Ammon's horn (tissue), 1 donor: ENCODE results near the gene BPI.
"Not testable (repeated sequence)": the region's sequence is repeated elsewhere in the genome, so short reads cannot be mapped to it uniquely, and the experiment has no call there.

Experiments used
- DNase-seq: peaks from one replicate; pipeline ENCODE4 v3.0.0-alpha.2; 2016; ENCODE audit warnings: low spot score

The BPI gene

DNA sequence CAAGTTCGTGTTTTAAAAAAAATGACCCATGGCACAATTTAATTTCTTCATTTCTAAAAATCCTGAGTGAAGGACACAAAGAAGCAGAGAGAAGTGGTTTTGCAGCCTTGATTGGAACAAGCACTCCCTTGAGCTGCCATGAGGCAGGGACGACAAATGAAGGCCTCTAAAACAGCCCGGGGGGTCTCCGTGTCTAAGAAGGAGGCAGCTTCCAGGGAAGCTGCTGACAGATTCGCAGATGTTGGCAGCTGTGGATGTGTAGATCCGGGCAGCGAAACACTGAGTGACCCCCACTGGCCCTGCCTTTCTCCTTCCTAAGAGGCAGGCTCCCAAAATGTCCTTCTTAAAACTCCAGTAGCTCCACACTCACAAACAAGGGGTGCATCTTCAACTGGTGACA, 32.8 kb downstream of the BPI start:
- DNase-seq: no peak

DNA sequence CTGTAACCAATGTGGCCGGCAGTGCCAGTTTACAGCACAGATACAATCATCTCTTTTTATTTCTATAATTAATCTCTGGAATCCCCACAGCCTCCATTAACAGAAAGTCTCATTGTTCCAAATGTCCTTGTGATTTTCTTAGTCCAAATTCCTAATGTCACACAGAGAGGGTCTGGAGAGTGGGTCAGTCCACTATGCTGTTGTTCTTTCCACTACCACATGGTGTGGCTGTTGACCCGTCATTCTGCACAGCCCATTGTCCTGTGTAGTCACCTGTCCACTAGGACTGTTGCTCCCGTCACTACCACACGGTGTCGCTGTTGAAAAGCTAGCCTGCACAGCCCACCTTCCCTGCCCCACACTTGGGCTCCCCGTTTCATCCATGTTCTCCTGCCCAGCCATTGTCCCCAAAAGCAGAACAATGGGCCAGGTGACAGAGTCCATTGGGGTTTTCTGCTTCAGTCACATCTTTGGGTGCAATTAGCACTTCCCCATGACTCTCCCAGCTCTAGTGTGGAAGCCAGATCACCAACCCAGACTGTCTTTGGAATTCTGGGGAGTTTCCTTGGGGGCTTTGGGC, 33.7 kb downstream of the BPI start:
- peak; percentile 56 for DNase-seq

DNA sequence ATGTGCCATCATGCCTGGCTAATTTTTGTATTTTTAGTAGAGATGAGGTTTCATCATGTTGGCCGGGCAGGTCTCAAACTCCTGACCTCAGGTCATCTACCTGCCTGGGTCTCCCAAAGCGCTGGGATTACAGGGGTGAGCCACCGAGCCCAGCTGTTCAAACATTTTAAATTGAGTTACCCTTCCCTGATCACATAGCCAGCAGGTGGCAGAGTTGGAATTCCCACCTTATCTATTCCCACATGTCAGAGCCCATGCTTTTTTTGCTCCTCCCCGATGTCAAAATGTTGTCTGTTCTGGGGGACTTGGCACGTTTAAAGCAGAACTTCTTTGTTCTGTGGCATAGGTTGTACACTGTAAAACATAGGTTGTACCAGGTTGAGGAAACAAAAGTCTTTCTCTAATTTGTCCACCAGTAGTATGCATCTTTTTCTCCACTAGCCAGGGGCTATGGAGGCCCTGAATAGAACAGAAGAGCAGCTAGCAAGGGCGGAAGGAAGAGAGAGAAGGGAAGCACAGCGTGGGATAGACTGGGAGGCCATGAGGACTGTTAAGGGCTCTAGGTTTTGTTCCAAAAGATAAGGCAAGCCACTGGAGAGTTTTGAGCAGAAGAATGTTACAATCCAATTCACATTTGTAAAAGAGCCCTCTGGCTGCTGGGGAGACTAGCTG, 35.0 kb downstream of the BPI start:
- no peak for DNase-seq

DNA sequence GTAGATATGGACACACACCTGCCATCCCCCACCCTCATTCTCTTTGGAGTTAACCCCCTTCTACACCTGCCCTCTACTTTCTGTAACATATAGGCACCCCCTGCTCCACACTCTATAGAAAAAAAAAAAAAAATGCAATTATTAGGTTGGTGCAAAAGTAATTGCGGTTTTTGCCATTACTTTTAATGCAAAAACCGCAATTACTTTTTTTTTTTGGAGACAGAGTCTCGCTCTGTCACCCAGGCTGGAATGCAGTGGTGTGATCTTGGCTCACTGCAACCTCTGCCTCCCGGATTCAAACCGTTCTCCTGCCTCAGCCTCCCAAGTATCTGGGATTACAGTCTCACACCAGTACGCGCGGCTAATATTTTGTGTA, 35.6 kb downstream of the BPI start:
- not testable (repeated sequence) for DNase-seq

DNA sequence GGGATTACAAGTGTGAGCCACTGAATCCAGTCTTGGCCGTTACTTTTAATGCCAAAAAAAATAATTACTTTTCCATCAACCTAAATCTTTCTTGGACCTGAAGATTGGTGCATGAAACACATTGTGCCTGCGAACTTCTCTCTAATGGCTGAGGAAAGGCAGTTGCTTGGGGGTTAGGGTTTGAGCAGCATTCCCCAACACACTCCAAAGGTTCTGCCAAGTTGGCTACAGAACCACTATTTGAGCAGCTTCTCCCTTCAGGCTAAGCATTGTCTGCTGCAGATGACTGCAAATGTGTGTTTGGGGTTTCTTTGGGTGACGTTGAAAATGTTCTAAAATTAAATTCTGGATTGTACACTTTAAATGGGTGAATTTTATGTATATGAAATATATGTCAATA, 36.0 kb downstream of the BPI start:
- no peak for DNase-seq

DNA sequence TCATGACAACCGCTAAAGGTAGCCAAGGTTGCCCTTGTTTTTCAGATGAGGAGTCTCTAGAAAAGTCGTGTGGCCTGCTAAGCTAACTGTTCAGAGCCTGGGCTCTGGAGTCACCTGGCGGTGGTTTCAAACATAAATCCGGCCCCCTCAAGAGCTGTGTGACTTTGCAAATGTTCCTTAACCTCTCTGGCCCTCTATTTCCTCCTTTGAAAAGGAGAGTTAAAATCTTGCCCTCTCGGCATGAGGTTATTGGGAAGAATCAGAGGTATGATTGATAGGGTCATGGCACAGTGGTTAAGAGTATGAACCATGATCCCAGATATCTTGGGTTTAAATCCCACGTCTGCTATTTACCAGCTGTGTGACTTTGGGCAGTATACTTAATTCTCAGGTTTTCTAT, 36.7 kb downstream of the BPI start:
- no peak for DNase-seq

DNA sequence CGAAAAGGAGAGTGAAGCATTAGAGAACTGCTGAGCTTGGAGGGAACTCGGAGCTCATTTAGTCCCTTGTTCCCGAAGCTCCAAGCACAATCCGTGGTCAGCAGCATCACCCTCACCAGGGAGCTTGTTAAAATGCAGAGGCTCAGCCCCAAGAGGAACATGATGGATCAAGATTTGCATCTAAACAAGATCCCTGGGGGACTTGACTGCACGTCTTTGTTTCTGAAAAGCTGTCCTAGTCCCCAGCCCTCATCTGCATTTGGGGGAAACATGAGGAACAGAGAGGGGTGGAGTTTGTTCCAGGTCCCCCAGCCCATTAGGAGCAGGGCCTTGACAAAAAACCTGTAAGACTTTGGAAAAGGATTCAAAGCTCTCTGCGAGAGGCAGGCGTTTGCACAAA, 38.3 kb downstream of the BPI start:
- peak; percentile 23 for DNase-seq

DNA sequence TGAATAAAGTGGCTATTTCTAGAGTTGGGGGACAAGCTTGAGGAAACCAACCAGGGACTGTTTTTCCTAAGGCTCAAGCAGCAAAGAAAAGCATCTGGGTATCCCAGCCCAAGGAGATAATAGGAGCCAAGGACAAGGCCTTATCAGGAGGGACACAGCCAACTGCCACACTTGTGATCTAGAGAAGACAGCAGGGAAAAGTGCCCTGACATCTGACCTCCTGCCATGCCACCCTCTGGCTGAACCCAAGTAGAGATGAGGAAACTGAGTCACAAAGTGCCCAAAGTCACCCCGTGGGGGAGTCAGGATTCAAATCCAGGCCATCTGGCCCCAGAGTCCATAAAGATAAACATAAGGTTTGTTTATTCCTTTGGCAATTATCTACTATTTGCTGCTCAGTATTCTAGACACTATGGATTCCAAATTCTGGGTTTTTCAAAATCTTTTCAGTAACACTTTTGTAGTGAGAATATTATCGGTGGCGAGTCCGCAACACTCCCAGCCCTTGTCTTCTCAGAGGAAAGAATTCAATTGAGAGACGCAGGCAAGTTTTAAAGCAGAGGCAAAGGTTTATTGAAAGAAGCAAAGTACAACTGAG, 38.9 kb downstream of the BPI start:
- no peak for DNase-seq

DNA sequence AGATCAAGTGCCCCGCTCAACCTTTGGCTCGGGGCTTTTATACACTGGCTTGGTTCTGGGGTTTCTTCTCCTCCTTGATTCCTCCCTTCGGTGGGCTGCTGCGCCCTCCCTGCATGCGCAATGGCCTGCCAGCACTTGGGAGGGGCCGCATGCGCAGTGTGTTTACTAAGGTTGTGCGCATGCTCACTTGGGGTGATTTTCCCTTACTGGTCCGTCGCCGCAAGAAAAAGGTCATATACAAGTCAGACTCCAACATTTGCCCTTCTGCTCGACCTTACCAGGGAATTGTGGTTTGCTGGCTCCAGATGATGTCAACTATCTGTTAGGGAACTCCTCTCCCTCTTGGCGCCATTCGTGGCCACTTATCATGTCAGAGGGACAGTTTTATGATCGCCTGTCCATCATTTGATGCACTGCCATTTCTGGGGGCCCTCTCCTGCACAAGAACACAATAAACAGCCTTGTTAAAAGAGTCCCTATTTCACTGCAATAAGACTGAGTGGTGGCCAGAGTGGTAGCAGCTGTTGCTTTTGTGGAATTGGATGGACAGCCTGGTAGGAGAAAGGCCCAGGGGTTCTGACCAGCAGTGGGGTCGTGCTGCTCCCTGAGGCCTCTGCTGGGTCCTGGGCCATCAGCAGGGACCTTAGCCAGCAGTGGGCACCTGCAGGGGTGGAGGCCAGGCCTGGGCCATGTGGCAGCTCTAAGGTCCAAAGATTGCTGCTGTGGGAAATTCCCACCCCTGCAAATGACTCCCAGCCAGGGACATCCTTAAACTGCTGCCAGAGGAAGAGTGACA, 39.6 kb downstream of the BPI start:
- no peak for DNase-seq

DNA sequence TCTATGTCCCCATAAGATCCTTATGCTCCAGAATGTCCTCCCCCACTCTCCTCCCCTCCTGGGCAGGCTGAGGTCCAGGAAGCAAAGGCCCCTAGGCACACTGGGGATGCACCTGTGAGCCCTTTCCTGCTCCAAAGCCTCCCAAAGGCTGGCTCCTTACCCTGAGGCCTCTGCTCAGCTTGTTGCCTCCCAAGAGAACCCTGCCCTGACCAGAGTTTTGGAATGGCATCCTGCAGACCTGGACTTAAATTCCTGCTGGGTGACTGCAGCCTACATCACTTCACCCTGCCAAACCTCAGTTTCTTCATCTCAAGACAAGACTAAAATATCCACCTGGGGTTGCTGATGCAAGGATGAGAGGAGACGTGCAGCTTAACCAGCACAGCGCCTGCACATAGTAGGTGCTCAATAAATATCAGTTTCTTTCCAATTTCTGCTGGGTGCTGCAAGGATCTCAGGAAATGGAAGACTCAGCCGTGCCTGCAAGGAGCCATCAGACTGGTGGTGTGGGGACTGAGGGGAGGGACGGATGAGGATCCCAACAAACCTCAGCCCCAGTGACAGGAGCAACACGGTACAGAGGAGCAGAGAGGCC, 40.2 kb downstream of the BPI start:
- DNase-seq: no peak

DNA sequence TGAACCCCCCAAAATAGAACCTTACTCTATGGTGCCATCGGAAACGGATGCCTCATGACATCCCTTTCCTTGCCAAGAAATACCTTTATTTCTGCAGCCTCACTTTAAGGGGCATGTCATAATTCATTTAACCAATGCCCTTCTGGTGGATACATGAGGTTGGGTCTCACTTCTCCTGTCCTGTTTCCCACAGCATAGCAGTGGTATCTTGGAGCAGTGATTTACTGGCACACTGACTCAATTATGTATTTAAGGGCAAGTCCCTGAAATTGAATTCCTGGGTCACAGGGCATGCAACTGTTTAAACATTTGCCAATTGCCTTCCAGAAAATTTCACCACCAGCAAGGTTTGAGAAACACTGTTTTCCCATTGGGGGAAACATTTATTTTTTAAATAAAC, 41.7 kb downstream of the BPI start:
- no peak for DNase-seq

DNA sequence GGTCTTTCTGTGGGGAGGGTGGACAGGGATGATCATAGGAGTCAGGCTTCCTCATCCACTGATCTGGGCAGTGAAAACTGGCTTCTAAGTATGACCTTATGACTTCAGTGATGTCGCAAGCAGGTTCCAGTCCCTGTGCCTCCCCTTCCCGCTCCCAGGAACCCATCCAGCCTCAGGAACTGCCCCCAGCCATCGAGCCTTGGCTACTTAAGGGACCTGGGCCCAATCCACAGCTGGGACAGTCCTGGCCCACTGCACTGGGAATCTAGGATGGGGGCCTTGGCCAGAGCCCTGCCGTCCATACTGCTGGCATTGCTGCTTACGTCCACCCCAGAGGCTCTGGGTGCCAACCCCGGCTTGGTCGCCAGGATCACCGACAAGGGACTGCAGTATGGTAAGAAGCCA, 42.3 kb downstream of the BPI start, which contains the start of gene LBP:
Gene LBP (plus strand): TSS at position 236 of the 405 bp plus-strand sequence. CDS start 35 bp downstream, at position 271.
- no peak for DNase-seq

DNA sequence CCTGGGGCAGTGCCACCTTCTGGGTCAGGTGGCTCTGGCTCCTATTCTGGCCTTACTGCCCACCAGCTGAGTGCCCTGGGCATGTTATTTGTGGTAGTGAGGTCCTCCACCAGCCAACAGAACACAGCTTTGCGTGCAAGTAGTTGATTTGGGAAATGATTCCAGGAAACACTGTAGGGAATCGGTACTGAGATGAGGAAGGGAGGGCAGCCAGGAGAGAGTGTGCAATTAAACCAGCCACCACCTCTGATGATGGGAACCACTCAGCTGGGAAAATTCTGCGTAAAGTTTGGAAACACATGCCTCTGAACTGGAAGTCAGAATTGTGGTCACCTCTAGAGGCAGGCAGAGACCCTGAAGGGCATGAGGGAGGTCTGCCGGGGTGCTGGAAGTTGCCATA, 42.8 kb downstream of the BPI start:
- DNase-seq: no peak

DNA sequence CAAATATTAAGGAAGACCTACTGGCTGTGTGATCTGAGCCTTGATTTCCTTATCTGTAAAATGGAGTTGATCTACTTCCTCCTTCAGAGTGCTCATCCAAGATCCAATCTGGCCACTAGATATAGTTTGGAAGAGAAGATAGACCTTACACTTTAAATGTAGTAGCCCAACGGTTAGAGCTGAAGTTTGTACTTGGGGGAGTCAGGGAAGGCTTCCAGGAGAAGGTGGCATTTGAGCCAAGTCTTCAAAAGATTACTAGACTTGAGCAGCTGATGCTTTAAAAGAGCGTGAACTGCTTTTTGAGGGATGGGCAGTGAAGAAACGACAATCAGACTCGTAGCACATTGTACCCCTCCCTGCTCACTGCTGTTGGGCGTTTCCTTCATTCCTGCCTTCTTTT, 45.9 kb downstream of the BPI start:
- DNase-seq: no peak

DNA sequence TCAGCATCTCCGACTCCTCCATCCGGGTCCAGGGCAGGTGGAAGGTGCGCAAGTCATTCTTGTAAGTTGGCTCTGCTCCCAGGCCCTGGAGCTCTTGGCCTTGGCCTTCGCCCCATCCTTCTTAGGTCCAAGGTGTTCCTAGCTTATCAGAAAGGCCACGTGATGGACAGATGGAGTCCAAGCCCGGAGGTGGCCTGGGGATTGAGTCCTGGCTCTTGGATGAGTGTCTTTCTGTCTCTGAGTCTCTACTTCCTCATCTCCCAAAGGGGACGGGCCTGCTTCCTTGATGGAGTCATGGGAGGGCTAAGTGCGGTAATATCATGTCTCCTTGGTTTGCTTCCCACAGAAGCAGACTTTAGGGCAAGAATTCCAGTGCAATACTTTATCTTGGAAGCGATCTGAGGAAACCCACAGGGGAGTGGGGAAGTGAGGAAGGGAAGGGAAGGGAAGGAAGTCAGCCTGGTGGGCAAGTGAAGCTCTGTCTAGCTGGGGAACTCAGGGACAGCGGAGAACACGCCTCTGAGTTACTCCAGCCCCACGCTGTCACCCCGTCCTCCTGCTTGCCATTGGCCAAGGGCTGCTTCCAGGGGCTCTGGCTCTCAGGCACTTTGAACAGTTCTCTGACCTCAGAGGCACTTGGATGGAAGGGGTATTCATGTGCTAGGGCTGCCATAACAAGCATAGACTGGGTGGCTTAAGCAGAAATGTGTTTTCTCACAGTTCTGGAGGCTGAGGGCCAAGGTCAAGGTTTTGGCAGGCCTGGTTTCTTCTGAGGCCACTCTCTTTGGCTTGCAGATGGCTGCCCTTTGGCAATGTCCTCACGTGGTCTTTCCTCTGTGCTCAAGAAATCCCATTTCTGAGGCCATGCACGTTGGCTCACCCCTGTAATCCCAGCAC, 47.2 kb downstream of the BPI start:
- DNase-seq: peak; percentile 21

DNA sequence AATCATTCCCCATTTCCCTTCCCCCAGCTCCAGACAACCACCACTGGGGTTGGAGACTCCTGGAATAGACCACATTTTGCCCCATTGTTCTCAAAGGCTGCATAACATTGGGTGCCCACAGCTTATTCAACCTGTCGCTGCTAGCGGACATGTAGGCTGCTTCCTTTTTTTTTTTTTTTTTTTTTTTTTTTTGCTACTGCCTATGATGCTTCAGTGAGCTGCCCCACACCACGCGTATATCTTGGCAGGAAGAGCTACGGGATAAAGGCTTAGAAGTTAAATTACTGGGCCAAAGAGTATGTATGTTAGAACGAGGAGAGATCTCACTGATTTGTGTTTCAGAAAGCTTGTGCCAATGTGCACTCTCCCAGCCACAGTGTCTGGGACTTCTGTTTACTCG, 49.4 kb downstream of the BPI start:
- DNase-seq: no peak

DNA sequence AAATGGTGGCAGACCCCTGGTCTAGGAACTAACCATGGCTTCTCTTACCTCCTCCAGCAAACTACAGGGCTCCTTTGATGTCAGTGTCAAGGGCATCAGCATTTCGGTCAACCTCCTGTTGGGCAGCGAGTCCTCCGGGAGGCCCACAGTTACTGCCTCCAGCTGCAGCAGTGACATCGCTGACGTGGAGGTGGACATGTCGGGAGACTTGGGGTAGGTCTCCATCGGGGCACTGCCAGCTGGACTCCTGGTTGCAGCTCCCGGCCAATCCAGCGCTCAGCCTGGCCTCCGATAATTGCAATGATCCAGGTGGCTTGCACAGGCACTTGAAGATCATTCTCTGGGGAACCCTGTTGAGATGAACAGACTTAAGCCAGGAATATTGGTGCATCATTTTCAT, 50.3 kb downstream of the BPI start:
- no peak for DNase-seq

DNA sequence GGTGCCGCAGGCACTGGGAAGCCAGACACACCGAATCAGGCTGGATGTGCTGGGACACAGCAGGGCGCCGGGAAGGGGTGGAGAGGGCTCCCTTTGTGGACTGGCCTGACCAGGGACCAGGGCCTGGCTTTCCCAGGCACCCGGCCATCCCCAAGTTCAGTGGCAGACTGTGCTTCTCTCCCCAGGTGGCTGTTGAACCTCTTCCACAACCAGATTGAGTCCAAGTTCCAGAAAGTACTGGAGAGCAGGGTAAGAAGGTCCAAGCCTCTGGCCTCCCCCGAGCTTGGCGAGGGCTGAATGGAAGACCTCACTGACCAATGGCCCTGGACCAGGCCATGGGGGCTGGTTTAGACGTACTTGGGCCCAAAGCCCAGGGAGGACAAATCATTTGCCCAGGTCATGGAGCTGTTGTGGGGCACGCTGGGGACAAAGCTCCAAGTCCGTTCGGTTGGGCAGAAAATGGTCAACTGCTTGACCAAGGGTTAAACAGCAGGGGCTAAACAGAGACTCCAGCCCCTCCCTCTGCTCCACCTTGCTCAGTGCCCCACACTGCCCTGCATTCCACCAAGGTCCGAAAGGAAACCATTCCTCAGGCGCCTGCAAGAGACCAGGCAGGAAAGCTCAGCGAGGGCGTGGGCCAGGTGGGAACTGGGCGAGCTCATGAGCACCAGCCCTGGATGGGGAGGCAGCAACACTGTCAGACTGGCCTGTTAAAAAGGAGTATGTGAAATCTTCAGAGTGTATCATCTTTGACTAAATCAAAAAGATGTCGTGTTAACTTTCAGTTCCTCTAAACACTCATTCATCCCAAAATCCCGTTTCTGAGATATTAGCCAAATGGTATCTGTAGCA, 51.4 kb downstream of the BPI start:
- peak; percentile 69 for DNase-seq

DNA sequence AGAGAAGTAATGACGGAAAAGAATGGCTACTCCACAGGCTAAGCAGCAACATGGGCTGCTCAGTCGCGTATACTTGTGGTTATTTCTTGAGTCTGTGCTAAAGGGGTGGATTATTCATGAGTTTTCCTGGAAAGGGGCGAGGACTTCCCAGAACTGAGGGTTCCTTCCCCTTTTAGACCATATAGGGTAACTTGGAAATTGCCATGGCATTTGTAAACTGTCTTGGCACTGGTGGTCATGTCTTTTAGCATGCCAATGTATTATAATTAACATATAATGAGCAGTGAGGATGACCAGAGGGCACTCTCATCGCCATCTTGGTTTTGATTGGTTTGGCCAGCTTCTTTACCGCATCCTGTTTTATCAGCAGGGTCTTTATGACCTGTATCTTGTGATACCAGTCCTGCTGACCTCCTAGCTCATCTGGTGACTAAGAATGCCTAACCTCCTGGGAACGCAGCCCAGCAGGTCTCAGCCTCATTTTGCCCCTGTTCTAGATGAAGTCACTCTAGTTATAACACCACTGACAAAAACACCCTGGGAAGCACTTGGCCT, 53.8 kb downstream of the BPI start:
- DNase-seq: no peak

DNA sequence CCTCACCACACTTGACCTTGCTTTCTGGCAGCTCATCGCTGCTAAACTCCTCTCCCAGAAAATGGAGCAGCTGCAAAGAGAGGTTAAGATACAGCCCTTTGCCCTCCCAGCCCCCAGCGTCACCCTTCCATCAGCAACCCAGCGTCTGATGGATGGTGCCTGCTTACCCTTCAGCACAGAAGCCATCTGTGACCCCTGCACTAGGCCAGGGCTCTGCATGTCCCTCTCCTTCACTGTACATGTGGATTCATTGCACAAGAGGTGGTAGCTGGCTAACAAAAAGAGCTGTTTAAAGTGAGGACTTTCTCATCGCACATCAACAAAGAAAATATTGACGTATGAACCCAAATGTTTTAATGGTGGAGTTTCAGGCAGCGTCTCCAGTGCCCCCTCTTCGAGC, 54.6 kb downstream of the BPI start:
- no peak for DNase-seq
